Thoracic aorta (tissue), 2 donors: Measurements from ENCODE around the gene MIPOL1. TPM values are rescaled to one million over a fixed set of nuclear protein-coding genes. Genes with fewer than 3 reads are reported as not detected.

Experiments
- ATAC-seq: fragments of 150-250 bp; one replicate; pipeline ENCODE4 v1.8.0; 2017; ENCODE audit warnings: low read depth; ENCODE audit not compliant: insufficient number of reproducible peaks, low FRiP score
- DNase-seq: peaks from one replicate; pipeline ENCODE4 v3.0.0-alpha.2; 2020; ENCODE audit warnings: low spot score
- H3K27ac ChIP-seq, 2 donors: fragments of 200-600 bp; sonication (generic); 1 replicate in 1 of 2; 2 replicates in 1 of 2; pipeline ENCODE4 v1.5.1; 2016; ENCODE audit warnings: mild to moderate bottlenecking in 2 of 2, moderate library complexity in 2 of 2
- H3K27me3 ChIP-seq: fragments of 200-600 bp; sonication (generic); replicated peaks from 2 replicates; pipeline ENCODE4 v1.6.0; 2016; ENCODE audit warnings: mild to moderate bottlenecking; ENCODE audit not compliant: insufficient read depth
- H3K36me3 ChIP-seq: fragments of 200-600 bp; sonication (generic); one replicate; pipeline ENCODE4 v1.5.1; 2016
- H3K4me1 ChIP-seq, 2 donors: fragments of 200-600 bp; sonication (generic); 1 replicate in 1 of 2; 2 replicates in 1 of 2; pipeline versions ENCODE4 v1.5.1 to v1.6.0; 2016; ENCODE audit warnings: low read depth in 2 of 2, mild to moderate bottlenecking in 1 of 2; ENCODE audit not compliant: control insufficient read depth in 1 of 2
- H3K4me3 ChIP-seq: fragments of 200-600 bp; sonication (generic); 2 replicates; pipeline ENCODE4 v1.5.1; 2016; ENCODE audit warnings: mild to moderate bottlenecking
- H3K9me3 ChIP-seq: fragments of 200-600 bp; sonication (generic); 2 replicates; pipeline ENCODE4 v1.5.1; 2016
- CTCF ChIP-seq: fragments of 200-600 bp; sonication (generic); IDR thresholded peaks from one replicate; pipeline ENCODE4 v1.5.1; 2019; ENCODE audit warnings: antibody characterized with exemption
- total RNA-seq, 2 donors: library from RNA; depleted of rRNA; stranded (reverse); fragments of >200 nt; gene quantifications; one replicate each; pipeline versions ENCODE4 v1.1.0 to v1.2.3, GENCODE V29; 2016

The MIPOL1 gene
- total RNA-seq, 2 donors from 2014 or later, result 13.1 to 16.8 TPM

- Histone ChIP-seq H3K4me1 (no peaks in the 10 kb centered on the region), H3K9me3 (peaks cover 4% of the 10 kb centered on the region), H3K36me3 (no peaks in the 10 kb centered on the region), H3K4me3 (no peak overlapping the region), H3K27me3 (no peaks in the 10 kb centered on the region), H3K27ac (no peak overlapping the region)
- no peak for DNase-seq
- ATAC-seq, result no peak
- TF ChIP-seq CTCF, result no peak
These were observed 276.5 kb downstream of the MIPOL1 start for GRCh38 chr14:37474191-37474590.

- Histone ChIP-seq H3K36me3 (no peaks in the 10 kb centered on the region), H3K27me3 (no peaks in the 10 kb centered on the region), H3K9me3 (peaks cover 4% of the 10 kb centered on the region), H3K4me1 (no peaks in the 10 kb centered on the region), H3K4me3 (no peak overlapping the region), H3K27ac (no peak overlapping the region)
- no peak for DNase-seq
- no peak for TF ChIP-seq CTCF
- ATAC-seq, result no peak
These were observed 282.9 kb downstream of the MIPOL1 start for GRCh38 chr14:37480446-37481290.

- peaks cover 3% of the 10 kb centered on the region for H3K9me3 ChIP-seq
- ATAC-seq, result no peak
- no peak overlapping the region for H3K4me3 ChIP-seq
- TF ChIP-seq CTCF, result no peak
- H3K36me3 ChIP-seq, result no peaks in the 10 kb centered on the region
- no peaks in the 10 kb centered on the region for H3K4me1 ChIP-seq
- H3K27ac ChIP-seq, result no peak overlapping the region
- DNase-seq, result no peak
- no peaks in the 10 kb centered on the region for H3K27me3 ChIP-seq
These were observed 284.7 kb downstream of the MIPOL1 start for GRCh38 chr14:37482428-37482827.

- no peak for DNase-seq
- no peak for ATAC-seq
- no peaks in the 10 kb centered on the region for H3K36me3 ChIP-seq
- H3K4me1 ChIP-seq, result no peaks in the 10 kb centered on the region
- no peak for TF ChIP-seq CTCF
- H3K27me3 ChIP-seq, result no peaks in the 10 kb centered on the region
- H3K9me3 ChIP-seq, result peaks cover 3% of the 10 kb centered on the region
- H3K27ac ChIP-seq, result no peak overlapping the region
- no peak overlapping the region for H3K4me3 ChIP-seq
These were observed 285.9 kb downstream of the MIPOL1 start for GRCh38 chr14:37483672-37484071.

DNA sequence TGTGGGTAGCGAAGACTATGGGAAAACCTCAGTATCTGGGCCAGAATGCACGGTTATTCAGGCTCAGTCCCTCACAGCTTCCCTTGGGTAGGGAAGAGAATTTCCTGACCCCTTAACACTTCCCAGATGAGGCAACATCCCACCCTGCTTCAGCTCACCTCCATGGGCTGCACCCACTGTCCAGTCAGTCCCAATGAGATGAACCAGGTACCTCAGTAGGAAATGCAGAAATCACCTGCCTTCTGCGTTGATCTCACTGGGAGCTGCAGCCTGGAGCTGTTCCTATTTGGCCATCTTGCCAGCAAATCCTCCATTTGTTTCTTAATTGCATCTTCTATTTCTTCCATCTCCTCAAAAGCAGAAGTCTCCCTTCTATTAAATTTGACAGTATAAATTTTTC is 292.9 kb downstream of the MIPOL1 start:
- H3K27ac ChIP-seq, result no peak overlapping the region
- no peak for DNase-seq
- no peak overlapping the region for H3K4me3 ChIP-seq
- ATAC-seq, result no peak
- H3K4me1 ChIP-seq, result no peaks in the 10 kb centered on the region
- no peak for TF ChIP-seq CTCF
- no peaks in the 10 kb centered on the region for H3K9me3 ChIP-seq
- H3K36me3 ChIP-seq, result no peaks in the 10 kb centered on the region
- H3K27me3 ChIP-seq, result no peaks in the 10 kb centered on the region
